Panc1 (cell line): ENCODE measurements around the gene SNED1.

ENCODE experiments used
- CTCF ChIP-seq: fragments of 450-650 bp; IDR thresholded peaks from 2 replicates; pipeline ENCODE4 v1.5.1; 2017; ENCODE audit warnings: mild to moderate bottlenecking
- POLR2AphosphoS5 ChIP-seq: IDR thresholded peaks from 2 replicates; pipeline ENCODE4 v1.6.1; 2012; ENCODE audit warnings: mild to moderate bottlenecking, low read depth, low read length, moderate library complexity
- TCF7L2 ChIP-seq: IDR thresholded peaks from 2 replicates; pipeline ENCODE4 v1.6.1; 2011; ENCODE audit warnings: mild to moderate bottlenecking, low read depth, low read length, inconsistent platforms
- TF ChIP-seq, protein P1 (sequence below), 2 experiments: IDR thresholded peaks; 2 replicates each; pipeline ENCODE4 v1.6.1; 2011 to 2012; ENCODE audit warnings: low read depth in 2 of 2, control low read depth in 1 of 2, low read length in 1 of 2, mild to moderate bottlenecking in 1 of 2, moderate library complexity in 1 of 2; ENCODE audit not compliant: insufficient read depth in 1 of 2

GRCh38 chr2:241014764-241015163, 16.3 kb downstream of the SNED1 start:
- no peak for TF ChIP-seq TCF7L2
- TF ChIP-seq CTCF = no peak
- TF ChIP-seq, protein P1, sequence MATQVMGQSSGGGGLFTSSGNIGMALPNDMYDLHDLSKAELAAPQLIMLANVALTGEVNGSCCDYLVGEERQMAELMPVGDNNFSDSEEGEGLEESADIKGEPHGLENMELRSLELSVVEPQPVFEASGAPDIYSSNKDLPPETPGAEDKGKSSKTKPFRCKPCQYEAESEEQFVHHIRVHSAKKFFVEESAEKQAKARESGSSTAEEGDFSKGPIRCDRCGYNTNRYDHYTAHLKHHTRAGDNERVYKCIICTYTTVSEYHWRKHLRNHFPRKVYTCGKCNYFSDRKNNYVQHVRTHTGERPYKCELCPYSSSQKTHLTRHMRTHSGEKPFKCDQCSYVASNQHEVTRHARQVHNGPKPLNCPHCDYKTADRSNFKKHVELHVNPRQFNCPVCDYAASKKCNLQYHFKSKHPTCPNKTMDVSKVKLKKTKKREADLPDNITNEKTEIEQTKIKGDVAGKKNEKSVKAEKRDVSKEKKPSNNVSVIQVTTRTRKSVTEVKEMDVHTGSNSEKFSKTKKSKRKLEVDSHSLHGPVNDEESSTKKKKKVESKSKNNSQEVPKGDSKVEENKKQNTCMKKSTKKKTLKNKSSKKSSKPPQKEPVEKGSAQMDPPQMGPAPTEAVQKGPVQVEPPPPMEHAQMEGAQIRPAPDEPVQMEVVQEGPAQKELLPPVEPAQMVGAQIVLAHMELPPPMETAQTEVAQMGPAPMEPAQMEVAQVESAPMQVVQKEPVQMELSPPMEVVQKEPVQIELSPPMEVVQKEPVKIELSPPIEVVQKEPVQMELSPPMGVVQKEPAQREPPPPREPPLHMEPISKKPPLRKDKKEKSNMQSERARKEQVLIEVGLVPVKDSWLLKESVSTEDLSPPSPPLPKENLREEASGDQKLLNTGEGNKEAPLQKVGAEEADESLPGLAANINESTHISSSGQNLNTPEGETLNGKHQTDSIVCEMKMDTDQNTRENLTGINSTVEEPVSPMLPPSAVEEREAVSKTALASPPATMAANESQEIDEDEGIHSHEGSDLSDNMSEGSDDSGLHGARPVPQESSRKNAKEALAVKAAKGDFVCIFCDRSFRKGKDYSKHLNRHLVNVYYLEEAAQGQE (IDR thresholded peaks at IDR 0.05; ENCODE audit: insufficient read depth in 1 of 2, low read depth in 2 of 2, low read length in 1 of 2) = no peak
- no peak for TF ChIP-seq POLR2AphosphoS5
